Measurements from ENCODE around the gene PPP4R4.

DNA sequence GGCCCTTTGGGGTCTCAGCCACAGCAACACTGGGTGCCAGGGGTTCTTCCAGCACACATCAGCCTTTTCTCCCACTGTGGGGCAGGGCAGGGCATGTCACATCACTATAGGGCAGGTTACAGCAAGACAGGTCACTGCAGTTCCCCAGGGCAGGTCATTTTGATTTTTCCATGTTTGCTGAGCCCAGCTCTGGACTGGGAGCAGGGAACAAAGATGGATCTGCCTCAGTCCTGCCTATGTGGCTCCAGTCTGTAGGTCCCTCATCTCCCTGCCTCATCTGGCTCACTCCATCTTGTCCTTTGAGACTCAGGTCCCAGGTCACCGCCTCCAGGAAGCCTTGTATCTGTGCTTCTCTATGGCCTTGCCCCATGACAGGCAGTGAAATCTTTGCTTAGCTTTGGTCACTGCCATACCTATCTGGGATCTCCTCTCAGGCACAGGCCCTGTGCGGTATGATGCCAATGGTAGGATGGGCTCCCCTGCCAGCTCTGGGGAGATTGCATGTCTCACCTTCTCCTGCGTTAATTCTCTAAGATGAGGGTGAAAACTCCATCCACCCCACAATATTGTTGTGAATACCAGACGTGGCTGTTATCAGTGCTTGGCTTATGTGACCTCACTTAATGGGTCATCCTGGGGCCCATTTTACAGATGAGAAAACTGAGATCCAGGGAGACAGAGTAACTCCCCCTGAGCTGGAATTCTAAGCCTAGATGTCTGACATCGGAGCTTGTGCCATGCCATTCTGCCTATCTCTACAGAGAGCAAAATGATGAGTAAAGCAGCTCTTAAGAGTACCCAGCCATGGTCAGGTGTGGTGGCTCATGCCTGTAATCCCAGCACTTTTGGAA is 147.5 kb downstream of the PPP4R4 start:
- TF ChIP-seq CTCF (IDR thresholded peaks at IDR 0.05) (no peak), POLR2AphosphoS5 (IDR thresholded peaks at IDR 0.05; ENCODE audit: low read depth, low read length) (no peak)
